HL-60 (cell line): Measurements from ENCODE around the gene DNAJA2.
"Not testable (repeated sequence)": the region's sequence is repeated elsewhere in the genome, so short reads cannot be mapped to it uniquely, and the experiment has no call there.

Experiments
- DNase-seq, 2 experiments: peaks; one replicate each; pipeline ENCODE4 v3.0.0-alpha.2; 2010 to 2020; ENCODE audit warnings: low read depth in 1 of 2, low spot score in 1 of 2
- H3K27ac ChIP-seq: fragments of 250-450 bp; sonication (Bioruptor Pico); replicated peaks from 2 replicates; pipeline ENCODE4 v1.5.1; 2020; ENCODE audit warnings: mild to moderate bottlenecking, moderate library complexity
- H3K27me3 ChIP-seq: fragments of 250-450 bp; sonication (Bioruptor Pico); 2 replicates; pipeline ENCODE4 v1.5.1; 2021; ENCODE audit warnings: mild to moderate bottlenecking, moderate library complexity; ENCODE audit not compliant: insufficient read depth, poor library complexity, severe bottlenecking
- H3K4me3 ChIP-seq: replicated peaks from 2 replicates; pipeline ENCODE4 v1.5.1; 2011; ENCODE audit warnings: mild to moderate bottlenecking, control low read depth, low read length; ENCODE audit not compliant: insufficient read depth
- GABPA ChIP-seq: IDR thresholded peaks from 2 replicates; pipeline ENCODE4 v1.6.1; 2012; ENCODE audit warnings: low read depth
- POLR2AphosphoS5 ChIP-seq: IDR thresholded peaks from 2 replicates; pipeline ENCODE4 v1.6.1; 2012; ENCODE audit warnings: low read depth
- SPI1 ChIP-seq: IDR thresholded peaks from 2 replicates; pipeline ENCODE4 v1.6.1; 2012; ENCODE audit warnings: low read depth, mild to moderate bottlenecking, borderline replicate concordance
- TF ChIP-seq, protein P1 (sequence below): IDR thresholded peaks from 2 replicates; pipeline ENCODE4 v1.6.1; 2012; ENCODE audit warnings: low read depth; ENCODE audit not compliant: insufficient replicate concordance
- TF ChIP-seq, protein P2 (sequence below): IDR thresholded peaks from one replicate; pipeline ENCODE4 v1.5.1; 2011; ENCODE audit warnings: low read length, control low read depth, inconsistent platforms; ENCODE audit not compliant: insufficient read depth

DNAJA2 gene

DNA sequence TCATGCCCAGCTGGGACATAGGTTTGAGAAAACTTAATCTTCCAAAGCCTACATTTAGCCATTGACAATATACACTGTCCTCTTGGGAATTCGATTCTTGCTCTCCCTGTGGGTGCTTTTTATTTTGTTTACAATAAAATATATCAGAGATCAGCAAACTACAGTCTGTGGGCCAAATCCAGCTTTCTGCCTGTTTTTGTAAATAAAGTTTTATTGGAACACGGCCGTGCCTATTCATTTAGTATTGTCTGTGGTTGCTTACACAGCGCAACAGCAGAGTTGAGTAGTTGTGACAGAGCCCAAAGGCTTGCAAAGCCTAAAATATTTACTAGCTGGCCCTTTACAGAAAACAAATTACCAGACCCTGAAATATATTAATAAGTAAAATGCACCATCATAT is 39.7 kb upstream of the DNAJA2 start:
- no peaks in the 10 kb centered on the region for H3K27me3 ChIP-seq
- TF ChIP-seq SPI1 (no peak), POLR2AphosphoS5 (no peak), GABPA (no peak)
- TF ChIP-seq, protein P1, sequence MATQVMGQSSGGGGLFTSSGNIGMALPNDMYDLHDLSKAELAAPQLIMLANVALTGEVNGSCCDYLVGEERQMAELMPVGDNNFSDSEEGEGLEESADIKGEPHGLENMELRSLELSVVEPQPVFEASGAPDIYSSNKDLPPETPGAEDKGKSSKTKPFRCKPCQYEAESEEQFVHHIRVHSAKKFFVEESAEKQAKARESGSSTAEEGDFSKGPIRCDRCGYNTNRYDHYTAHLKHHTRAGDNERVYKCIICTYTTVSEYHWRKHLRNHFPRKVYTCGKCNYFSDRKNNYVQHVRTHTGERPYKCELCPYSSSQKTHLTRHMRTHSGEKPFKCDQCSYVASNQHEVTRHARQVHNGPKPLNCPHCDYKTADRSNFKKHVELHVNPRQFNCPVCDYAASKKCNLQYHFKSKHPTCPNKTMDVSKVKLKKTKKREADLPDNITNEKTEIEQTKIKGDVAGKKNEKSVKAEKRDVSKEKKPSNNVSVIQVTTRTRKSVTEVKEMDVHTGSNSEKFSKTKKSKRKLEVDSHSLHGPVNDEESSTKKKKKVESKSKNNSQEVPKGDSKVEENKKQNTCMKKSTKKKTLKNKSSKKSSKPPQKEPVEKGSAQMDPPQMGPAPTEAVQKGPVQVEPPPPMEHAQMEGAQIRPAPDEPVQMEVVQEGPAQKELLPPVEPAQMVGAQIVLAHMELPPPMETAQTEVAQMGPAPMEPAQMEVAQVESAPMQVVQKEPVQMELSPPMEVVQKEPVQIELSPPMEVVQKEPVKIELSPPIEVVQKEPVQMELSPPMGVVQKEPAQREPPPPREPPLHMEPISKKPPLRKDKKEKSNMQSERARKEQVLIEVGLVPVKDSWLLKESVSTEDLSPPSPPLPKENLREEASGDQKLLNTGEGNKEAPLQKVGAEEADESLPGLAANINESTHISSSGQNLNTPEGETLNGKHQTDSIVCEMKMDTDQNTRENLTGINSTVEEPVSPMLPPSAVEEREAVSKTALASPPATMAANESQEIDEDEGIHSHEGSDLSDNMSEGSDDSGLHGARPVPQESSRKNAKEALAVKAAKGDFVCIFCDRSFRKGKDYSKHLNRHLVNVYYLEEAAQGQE, result no peak
- TF ChIP-seq, protein P2, sequence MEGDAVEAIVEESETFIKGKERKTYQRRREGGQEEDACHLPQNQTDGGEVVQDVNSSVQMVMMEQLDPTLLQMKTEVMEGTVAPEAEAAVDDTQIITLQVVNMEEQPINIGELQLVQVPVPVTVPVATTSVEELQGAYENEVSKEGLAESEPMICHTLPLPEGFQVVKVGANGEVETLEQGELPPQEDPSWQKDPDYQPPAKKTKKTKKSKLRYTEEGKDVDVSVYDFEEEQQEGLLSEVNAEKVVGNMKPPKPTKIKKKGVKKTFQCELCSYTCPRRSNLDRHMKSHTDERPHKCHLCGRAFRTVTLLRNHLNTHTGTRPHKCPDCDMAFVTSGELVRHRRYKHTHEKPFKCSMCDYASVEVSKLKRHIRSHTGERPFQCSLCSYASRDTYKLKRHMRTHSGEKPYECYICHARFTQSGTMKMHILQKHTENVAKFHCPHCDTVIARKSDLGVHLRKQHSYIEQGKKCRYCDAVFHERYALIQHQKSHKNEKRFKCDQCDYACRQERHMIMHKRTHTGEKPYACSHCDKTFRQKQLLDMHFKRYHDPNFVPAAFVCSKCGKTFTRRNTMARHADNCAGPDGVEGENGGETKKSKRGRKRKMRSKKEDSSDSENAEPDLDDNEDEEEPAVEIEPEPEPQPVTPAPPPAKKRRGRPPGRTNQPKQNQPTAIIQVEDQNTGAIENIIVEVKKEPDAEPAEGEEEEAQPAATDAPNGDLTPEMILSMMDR, result no peak
- no peak overlapping the region for H3K4me3 ChIP-seq
- no peak overlapping the region for H3K27ac ChIP-seq
- DNase-seq, result no peak

DNA sequence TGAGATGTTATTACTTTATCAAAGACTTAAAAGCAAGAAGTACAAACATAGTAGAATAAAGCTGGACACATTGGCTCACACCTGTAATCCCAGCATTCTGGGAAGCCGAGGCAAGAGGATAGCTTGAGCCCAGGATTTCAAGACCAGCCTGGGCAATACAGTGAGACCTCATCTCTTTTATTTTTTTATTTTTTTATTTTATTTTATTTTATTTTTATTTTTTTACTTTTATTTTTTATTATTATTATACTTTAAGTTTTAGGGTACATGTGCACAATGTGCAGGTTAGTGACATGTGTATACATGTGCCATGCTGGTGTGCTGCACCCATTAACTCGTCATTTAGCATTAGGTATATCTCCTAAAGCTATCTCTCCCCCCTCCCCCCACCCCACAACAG is 37.3 kb upstream of the DNAJA2 start:
- not testable (repeated sequence) for H3K27me3 ChIP-seq, H3K27ac ChIP-seq, DNase-seq, H3K4me3 ChIP-seq

DNA sequence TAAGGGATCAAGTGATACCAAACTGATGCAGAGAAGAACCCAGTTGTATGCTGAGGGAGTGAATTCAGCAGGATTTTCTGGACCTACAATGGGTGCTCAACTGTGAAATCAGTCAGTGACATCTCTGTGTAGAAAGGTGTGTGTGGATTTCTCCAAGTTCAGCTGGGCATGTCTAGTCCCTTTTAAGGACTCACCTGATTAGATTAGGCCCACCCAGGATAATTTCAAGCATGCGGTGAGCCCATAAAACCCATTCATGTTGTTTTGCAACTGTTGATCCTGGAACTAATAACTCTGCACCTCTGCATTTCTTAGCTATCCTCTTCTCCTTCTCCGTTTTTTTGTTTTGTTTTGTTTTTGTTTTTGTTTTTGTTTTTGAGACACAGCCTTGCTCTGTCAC is 35.1 kb upstream of the DNAJA2 start:
- no peak for TF ChIP-seq SPI1
- TF ChIP-seq POLR2AphosphoS5, result no peak
- TF ChIP-seq GABPA, result no peak
- TF ChIP-seq, protein P1, result no peak
- TF ChIP-seq, protein P2, result no peak
- no peak for DNase-seq
- no peaks in the 10 kb centered on the region for H3K27me3 ChIP-seq
- no peak overlapping the region for H3K27ac ChIP-seq
- H3K4me3 ChIP-seq, result no peak overlapping the region

DNA sequence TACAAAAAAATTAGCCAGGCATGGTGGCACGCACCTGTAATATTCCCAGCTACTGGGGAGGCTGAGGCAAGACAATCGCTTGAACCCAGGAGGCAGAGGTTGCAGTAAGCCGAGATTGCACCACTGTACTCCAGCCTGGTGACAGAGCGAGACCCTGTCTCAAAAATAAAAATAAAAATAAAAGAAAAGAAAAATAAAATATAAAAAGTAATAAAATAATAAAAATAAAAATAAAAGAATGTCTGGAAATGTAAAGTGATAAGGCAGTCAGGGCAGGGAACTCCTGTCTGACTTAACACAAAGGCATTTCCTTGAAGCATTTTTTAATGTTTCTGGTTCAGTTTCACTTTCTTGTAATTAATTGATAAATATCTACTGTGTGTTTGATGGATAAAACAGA is 34.7 kb upstream of the DNAJA2 start:
- Histone ChIP-seq H3K4me3 (no peak overlapping the region), H3K27ac (no peak overlapping the region), H3K27me3 (no peaks in the 10 kb centered on the region)
- TF ChIP-seq, protein P2, result no peak
- TF ChIP-seq SPI1 (no peak), POLR2AphosphoS5 (no peak), GABPA (no peak)
- TF ChIP-seq, protein P1, result no peak
- no peak for DNase-seq
